WTC11 (cell line): Measurements from ENCODE around the gene FAM20B.

Source experiments
- CTCF ChIP-seq: fragments of 200-600 bp; IDR thresholded peaks from 2 replicates; pipeline ENCODE4 v1.8.0; 2022; ENCODE audit warnings: antibody characterized with exemption
- E2F1 ChIP-seq: sonication (generic); formaldehyde crosslinking; IDR thresholded peaks from 2 replicates; pipeline ENCODE4 v1.8.0; 2022; ENCODE audit warnings: mild to moderate bottlenecking, missing genetic modification reagents
- KAT7 ChIP-seq: sonication (generic); formaldehyde crosslinking; IDR thresholded peaks from 2 replicates; pipeline ENCODE4 v1.8.1; 2023; ENCODE audit warnings: missing genetic modification reagents, mild to moderate bottlenecking, borderline replicate concordance
- NFYB ChIP-seq: sonication (generic); formaldehyde crosslinking; conservative IDR thresholded peaks from 2 replicates; pipeline ENCODE4 v1.8.0; 2022; ENCODE audit warnings: low read depth, missing genetic modification reagents
- NR1H2 ChIP-seq: sonication (generic); formaldehyde crosslinking; IDR thresholded peaks from 2 replicates; pipeline ENCODE4 v1.9.0; 2021; ENCODE audit warnings: mild to moderate bottlenecking, moderate library complexity, missing genetic modification reagents
- ZNF232 ChIP-seq: sonication (generic); formaldehyde crosslinking; IDR thresholded peaks from 2 replicates; pipeline ENCODE4 v1.8.0; 2022; ENCODE audit warnings: mild to moderate bottlenecking, missing genetic modification reagents

- TF ChIP-seq NR1H2 (CRISPR knock-in tag) (no peak), CTCF (no peak), ZNF232 (CRISPR knock-in tag) (no peak), KAT7 (CRISPR knock-in tag) (no peak), NFYB (no peak), E2F1 (CRISPR knock-in tag) (no peak)
Measured at GRCh38 chr1:179124873-179125272, 99.2 kb downstream of the FAM20B start.
